ENCODE results near the gene KLK15.

DNA sequence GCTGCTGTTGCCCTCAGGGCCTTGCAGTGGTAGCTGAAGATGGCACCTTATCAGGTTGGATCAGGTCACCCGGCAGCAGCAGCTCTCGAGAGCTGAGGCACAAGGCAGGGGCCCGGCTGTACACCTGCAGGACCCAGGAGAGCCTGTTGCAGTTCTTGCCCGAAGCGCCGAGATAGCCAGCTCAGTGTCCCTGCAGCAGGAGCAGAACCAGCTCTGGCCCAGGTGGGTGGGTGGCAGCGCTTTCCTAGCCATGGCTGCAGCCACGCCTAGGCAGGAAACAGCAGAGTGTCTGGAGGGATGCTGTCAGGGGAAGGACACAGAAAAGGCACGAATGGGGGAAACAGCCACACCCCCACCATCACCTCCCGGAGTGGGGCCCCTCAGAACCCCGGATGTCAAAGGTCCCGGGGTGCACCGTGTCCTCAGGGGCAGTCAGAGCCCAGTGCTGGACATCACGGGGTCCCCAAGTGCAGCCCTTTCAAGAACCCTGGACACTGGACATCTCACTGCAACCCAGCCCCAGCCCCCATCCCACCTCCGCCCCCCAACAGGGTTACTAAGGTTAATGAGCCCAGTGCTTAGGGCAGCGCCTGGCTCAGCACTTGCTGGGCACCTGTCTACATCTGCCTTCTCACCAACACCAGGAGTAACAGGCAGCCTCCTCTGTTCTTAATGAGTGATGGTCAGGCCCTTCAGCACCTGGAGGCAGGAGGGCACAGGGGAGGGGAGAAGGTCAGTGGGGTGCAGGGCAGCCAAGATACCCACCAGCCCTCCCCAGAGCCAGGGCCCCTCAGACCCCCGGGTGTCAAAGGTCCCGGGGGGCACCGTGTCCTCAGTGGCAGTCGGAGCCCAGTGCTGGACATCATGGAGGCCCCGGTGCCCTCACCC is 34.5 kb downstream of the KLK15 start:
- TF ChIP-seq CTCF (IDR thresholded peaks at IDR 0.05): no peak
- no peak for TF ChIP-seq POLR2A (IDR thresholded peaks at IDR 0.05)
- TF ChIP-seq EP300 (IDR thresholded peaks at IDR 0.05): no peak

All from sigmoid colon (tissue), 4 donors.